Ishikawa (cell line): ENCODE data around the gene CDH23.

ENCODE experiments used
- CEBPB ChIP-seq: IDR thresholded peaks from 2 replicates; pipeline ENCODE4 v1.6.1; 2012
- CREB1 ChIP-seq: IDR thresholded peaks from 2 replicates; pipeline ENCODE4 v1.6.1; 2012; ENCODE audit warnings: low read depth
- EGR1 ChIP-seq: IDR thresholded peaks from 2 replicates; pipeline ENCODE4 v1.6.1; 2012
- EP300 ChIP-seq: IDR thresholded peaks from 2 replicates; pipeline ENCODE4 v1.6.1; 2012; ENCODE audit warnings: borderline replicate concordance
- FOXM1 ChIP-seq: IDR thresholded peaks from 2 replicates; pipeline ENCODE4 v1.6.1; 2012; ENCODE audit warnings: low read depth, borderline replicate concordance
- MAX ChIP-seq: IDR thresholded peaks from 2 replicates; pipeline ENCODE4 v1.6.1; 2012
- NFIC ChIP-seq: IDR thresholded peaks from 2 replicates; pipeline ENCODE4 v1.6.1; 2012
- RAD21 ChIP-seq: IDR thresholded peaks from 2 replicates; pipeline ENCODE4 v1.6.1; 2012; ENCODE audit warnings: low read depth
- TAF1 ChIP-seq: IDR thresholded peaks from 2 replicates; pipeline ENCODE4 v1.6.1; 2012; ENCODE audit warnings: low read depth, mild to moderate bottlenecking
- TCF12 ChIP-seq: IDR thresholded peaks from 2 replicates; pipeline ENCODE4 v1.6.1; 2012; ENCODE audit warnings: low read depth
- TEAD4 ChIP-seq: IDR thresholded peaks from 2 replicates; pipeline ENCODE4 v1.6.1; 2012
- USF1 ChIP-seq: IDR thresholded peaks from 2 replicates; pipeline ENCODE4 v1.6.1; 2012
- YY1 ChIP-seq: IDR thresholded peaks from 2 replicates; pipeline ENCODE4 v1.6.1; 2012; ENCODE audit warnings: low read depth
- ZBTB7A ChIP-seq: IDR thresholded peaks from 2 replicates; pipeline ENCODE4 v1.6.1; 2012; ENCODE audit warnings: low read depth
- TF ChIP-seq, protein P1 (sequence below): IDR thresholded peaks from 2 replicates; pipeline ENCODE4 v1.6.1; 2012; ENCODE audit warnings: low read depth, mild to moderate bottlenecking

CDH23 gene

GRCh38 chr10:71805776-71806703 is 409.3 kb downstream of the CDH23 start:
- TF ChIP-seq ZBTB7A: no peak
- peak; percentile 55 for TF ChIP-seq MAX

GRCh38 chr10:71806704-71807556 is 410.2 kb downstream of the CDH23 start:
- TF ChIP-seq TAF1 (no peak), FOXM1 (no peak)

- TF ChIP-seq EP300: no peak
- no peak for TF ChIP-seq CEBPB
- TF ChIP-seq EGR1: no peak
- TF ChIP-seq ZBTB7A: no peak
- no peak for TF ChIP-seq TEAD4
- TF ChIP-seq NFIC: no peak
- no peak for TF ChIP-seq USF1
- no peak for TF ChIP-seq CREB1
- TF ChIP-seq, protein P1, sequence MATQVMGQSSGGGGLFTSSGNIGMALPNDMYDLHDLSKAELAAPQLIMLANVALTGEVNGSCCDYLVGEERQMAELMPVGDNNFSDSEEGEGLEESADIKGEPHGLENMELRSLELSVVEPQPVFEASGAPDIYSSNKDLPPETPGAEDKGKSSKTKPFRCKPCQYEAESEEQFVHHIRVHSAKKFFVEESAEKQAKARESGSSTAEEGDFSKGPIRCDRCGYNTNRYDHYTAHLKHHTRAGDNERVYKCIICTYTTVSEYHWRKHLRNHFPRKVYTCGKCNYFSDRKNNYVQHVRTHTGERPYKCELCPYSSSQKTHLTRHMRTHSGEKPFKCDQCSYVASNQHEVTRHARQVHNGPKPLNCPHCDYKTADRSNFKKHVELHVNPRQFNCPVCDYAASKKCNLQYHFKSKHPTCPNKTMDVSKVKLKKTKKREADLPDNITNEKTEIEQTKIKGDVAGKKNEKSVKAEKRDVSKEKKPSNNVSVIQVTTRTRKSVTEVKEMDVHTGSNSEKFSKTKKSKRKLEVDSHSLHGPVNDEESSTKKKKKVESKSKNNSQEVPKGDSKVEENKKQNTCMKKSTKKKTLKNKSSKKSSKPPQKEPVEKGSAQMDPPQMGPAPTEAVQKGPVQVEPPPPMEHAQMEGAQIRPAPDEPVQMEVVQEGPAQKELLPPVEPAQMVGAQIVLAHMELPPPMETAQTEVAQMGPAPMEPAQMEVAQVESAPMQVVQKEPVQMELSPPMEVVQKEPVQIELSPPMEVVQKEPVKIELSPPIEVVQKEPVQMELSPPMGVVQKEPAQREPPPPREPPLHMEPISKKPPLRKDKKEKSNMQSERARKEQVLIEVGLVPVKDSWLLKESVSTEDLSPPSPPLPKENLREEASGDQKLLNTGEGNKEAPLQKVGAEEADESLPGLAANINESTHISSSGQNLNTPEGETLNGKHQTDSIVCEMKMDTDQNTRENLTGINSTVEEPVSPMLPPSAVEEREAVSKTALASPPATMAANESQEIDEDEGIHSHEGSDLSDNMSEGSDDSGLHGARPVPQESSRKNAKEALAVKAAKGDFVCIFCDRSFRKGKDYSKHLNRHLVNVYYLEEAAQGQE: no peak
- TF ChIP-seq MAX: no peak
- TF ChIP-seq TCF12: no peak
- TF ChIP-seq YY1: no peak
- TF ChIP-seq RAD21: no peak
- no peak for TF ChIP-seq FOXM1
- no peak for TF ChIP-seq TAF1
Observed at GRCh38 chr10:71807557-71808510, 411.1 kb downstream of the CDH23 start.

DNA sequence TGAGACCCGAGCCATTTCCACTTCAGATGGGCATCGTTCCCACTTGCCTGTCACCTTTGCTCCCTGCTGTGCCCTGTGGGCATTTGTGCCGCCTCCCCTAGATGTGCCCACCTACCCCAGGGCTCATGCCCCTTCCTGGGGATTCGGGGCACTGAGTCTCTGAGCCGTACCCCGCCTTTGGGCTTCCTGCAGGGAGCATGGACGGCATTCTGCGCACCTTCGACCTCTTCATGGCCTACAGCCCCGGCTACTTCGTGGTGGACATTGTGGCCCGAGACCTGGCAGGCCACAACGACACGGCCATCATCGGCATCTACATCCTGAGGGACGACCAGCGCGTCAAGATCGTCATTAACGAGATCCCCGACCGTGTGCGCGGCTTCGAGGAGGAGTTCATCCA is 412.9 kb downstream of the CDH23 start:
- TF ChIP-seq TAF1 (no peak), RAD21 (no peak)

DNA sequence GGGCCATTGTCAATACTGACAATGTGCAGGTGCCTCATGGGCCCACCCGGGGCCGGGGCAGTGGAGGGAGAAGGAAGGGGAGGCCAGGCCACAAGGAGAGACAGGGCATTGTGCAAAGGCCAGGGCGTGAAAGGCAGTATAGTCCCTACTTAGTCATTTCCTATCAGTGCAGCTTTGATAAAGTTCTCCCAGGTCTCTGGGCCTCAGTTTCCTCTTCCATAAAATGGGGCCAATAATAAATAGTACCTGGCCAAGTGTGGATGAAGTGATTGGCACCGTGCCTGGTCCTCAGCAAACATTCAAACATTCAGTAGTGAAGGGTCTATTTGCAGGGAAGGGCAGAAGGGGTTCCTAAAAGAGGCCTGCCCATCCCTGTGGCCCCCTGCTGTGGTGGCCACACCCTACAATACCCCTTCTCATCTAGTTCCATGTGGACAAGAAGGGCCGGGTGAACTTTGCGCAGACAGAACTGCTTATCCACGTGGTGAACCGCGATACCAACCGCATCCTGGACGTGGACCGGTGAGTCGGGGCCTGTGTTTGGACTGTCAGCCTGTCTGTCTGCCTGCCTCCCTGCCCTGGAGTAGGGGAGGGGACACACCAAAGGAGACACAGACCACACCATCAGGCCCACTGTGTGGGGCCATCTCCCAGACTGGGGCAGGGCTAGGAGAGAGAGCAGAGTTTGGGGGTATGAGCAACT is 413.5 kb downstream of the CDH23 start:
- TF ChIP-seq TAF1 (no peak), CEBPB (no peak), EGR1 (no peak), EP300 (no peak), YY1 (no peak)

- TF ChIP-seq CEBPB: no peak
- no peak for TF ChIP-seq CREB1
- TF ChIP-seq, protein P1: no peak
- no peak for TF ChIP-seq EGR1
Observed at GRCh38 chr10:71811351-71811750, 414.6 kb downstream of the CDH23 start.
